ENCODE data around the gene IQSEC2.

Gene IQSEC2

DNA sequence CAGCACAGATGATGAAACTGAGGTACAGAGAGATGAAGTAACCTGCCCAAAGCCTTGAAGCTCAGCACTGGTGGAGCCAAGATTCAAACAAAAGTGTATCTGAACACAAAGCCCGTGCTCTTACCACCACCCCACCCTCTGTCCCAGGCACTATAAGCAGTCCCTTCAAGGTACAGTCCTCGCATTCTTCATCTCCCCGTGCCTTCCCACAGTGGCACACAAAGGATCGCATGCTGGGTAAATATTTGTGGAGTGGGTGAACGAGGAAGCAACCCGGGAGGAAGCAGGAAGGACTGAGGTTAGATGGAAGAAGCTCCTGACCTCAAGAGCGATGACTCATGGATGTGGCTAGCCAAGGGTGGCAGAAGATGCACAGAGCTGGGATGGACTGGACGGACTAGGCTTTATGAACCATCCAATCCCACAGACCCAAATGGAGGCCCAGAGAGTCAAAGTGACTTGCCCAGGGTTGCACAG is 18.4 kb downstream of the IQSEC2 start:
- in situ Hi-C loops (cut with MboI; ENCODE audit: low sequenced_read_pairs, unreplicated experiment): no loop called here
- TF ChIP-seq, protein P1, sequence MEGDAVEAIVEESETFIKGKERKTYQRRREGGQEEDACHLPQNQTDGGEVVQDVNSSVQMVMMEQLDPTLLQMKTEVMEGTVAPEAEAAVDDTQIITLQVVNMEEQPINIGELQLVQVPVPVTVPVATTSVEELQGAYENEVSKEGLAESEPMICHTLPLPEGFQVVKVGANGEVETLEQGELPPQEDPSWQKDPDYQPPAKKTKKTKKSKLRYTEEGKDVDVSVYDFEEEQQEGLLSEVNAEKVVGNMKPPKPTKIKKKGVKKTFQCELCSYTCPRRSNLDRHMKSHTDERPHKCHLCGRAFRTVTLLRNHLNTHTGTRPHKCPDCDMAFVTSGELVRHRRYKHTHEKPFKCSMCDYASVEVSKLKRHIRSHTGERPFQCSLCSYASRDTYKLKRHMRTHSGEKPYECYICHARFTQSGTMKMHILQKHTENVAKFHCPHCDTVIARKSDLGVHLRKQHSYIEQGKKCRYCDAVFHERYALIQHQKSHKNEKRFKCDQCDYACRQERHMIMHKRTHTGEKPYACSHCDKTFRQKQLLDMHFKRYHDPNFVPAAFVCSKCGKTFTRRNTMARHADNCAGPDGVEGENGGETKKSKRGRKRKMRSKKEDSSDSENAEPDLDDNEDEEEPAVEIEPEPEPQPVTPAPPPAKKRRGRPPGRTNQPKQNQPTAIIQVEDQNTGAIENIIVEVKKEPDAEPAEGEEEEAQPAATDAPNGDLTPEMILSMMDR (IDR thresholded peaks at IDR 0.05; ENCODE audit: borderline replicate concordance, control extremely low read depth, extremely low read depth, insufficient read depth, missing control alignments): no peak
- no peak for DNase-seq (ENCODE audit: low spot score)

DNA sequence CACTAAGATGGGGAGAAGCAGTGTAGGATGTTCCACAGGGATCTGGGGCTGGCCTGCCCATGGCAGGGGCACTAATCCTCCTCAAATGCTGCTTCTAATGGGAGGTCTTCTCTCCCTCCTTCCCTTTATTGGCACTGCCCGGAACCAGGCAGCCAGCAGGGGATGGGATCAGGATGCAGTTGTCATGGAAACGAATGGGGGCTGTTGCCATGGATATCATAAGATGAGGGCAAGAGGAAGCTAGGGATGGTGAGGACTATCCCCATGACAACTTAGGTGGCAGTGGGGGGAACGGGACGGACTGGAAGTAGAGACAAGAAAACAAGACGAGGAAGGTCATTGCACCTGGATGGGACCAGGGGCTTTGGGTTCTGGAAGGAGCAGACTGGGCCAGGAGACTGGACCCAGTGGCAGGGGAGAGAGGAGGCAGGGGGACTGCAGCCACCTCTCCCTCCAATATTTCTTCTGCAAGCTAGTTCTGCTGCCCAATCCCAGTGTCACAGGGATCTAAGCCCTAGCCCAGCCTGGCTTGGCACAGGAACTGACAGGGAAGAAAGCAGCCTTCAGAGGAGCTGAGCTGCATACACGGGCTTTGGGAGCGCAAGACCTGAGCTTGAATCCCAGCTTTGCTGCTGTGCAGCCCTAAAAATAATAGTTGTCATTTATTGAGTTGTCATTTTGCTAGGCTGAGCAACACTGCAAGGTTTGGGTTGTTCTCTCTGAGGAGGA is 19.0 kb downstream of the IQSEC2 start:
- TF ChIP-seq, protein P1 (IDR thresholded peaks at IDR 0.05; ENCODE audit: borderline replicate concordance, control extremely low read depth, extremely low read depth, insufficient read depth, missing control alignments): no peak
- in situ Hi-C loops (cut with MboI; ENCODE audit: low sequenced_read_pairs, unreplicated experiment): no loop called here

DNA sequence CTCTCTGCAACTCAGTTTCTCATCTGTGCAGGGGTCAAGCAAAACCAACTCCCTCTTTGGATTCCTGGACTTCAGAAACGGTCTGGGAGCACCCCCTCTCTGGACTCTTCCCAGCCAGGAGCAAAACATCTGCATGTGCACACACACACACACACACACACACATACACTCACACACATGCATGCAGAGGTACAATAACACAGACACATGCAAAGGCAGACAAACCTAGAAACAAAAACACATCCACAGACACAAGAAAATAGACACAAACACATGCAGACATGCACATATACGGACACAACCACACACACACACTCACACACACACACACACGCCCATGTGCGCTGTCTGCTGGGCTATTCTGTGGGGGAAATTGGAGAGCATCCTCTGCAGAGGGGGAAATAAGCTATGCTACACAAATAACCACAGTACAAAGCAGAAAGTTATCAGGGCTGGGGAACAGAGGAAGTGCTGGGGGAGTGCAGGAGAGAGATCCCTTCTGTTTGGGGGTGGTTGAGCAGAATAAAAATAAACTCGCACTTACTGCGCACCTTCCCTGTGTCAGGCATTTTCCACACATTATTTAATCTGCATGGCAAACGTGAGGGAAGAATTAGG is 19.9 kb downstream of the IQSEC2 start:
- no peak for DNase-seq (ENCODE audit: low spot score)
- in situ Hi-C loops (cut with MboI; ENCODE audit: low sequenced_read_pairs, unreplicated experiment): no loop called here
- TF ChIP-seq, protein P1 (IDR thresholded peaks at IDR 0.05; ENCODE audit: borderline replicate concordance, control extremely low read depth, extremely low read depth, insufficient read depth, missing control alignments): no peak

More for the DNA sequence above, 19.0 kb downstream of the IQSEC2 start:
- no peak for DNase-seq (ENCODE audit: low spot score)

DNA sequence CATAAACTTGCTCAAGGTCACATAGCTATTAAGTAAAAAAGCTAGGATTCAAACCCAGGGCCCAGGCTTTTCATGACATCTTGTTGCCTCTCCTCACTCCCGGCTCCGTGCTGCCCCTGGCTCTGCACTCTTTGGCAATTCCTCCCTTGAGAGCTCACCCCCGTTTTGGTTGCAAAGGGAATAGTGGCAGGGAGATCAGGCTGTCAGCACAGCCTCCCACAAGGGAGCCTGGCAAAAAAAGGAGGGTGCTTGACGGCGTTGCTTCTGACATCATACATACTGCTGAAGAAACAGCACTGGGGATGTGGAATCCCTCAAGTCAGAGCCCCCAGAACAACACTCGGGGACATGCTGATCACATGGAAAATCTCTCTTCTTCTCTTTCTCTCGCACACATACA is 20.5 kb downstream of the IQSEC2 start:
- no peak for DNase-seq (ENCODE audit: low spot score)
- TF ChIP-seq, protein P1 (IDR thresholded peaks at IDR 0.05; ENCODE audit: borderline replicate concordance, control extremely low read depth, extremely low read depth, insufficient read depth, missing control alignments): no peak
- in situ Hi-C loops (cut with MboI; ENCODE audit: low sequenced_read_pairs, unreplicated experiment): no loop called here

DNA sequence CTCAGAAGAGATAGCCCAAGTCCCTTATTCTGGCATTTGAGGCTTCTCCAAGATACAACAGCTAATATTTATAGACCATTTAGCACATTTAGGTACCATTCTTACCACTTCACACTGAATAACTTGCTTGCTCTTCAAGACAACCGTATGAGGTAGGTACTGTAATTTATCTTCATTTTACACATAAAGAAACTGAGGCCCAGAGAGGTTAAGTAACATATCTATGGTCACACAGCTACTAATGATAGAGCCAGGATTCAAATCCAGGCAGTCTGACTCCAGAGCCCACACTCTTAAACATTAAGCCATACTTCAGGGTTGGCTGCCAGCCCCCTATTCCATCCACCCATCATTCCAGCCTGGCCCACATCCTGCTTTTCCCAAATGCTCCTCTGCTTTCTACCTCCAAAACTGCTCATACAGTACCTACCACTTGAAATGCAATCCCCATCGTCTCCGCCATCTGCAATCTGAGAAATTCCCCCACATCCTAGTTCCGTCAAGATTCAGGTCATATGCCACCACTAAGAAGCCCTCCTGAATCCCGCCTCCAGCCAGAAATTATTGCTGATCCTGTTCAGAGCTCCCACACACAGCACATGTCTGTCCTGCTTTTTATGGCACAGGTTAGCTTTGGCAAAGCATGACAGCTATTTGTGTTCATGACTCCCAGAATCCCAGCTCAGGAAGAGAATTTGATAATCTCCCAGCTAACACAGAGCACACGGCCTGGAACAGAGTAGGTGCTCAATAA is 23.5 kb downstream of the IQSEC2 start:
- DNase-seq (ENCODE audit: low spot score): no peak
- in situ Hi-C loops (cut with MboI; ENCODE audit: low sequenced_read_pairs, unreplicated experiment): no loop called here
- TF ChIP-seq, protein P1 (IDR thresholded peaks at IDR 0.05; ENCODE audit: borderline replicate concordance, control extremely low read depth, extremely low read depth, insufficient read depth, missing control alignments): no peak

DNA sequence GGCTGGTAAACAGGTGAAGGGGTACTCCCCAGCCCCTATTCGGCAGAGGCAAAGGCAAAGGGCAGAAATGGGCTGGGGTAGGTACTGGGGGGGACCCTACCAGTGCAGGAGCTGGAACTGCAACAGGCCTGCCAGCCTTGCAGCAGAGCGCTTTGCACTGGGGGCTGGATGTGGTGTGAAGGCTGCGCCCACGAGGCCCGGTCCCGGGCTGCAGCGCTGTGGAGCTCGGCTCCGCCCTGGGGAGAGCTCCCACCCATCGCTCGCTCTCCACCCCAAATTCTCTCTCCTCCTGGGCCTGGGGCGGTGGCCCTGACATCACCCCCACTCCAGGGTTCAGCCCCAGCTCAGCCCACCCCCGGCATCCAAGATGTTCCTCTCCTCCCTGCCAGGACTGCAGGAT is 24.2 kb downstream of the IQSEC2 start:
- in situ Hi-C loops (cut with MboI; ENCODE audit: low sequenced_read_pairs, unreplicated experiment): no loop called here
- TF ChIP-seq, protein P1 (IDR thresholded peaks at IDR 0.05; ENCODE audit: borderline replicate concordance, control extremely low read depth, extremely low read depth, insufficient read depth, missing control alignments): no peak
- DNase-seq (ENCODE audit: low spot score): no peak

All from GM13976 (cell line).